T-helper 17 cell (primary cell): ENCODE measurements around the gene SPINT3. TPM values are rescaled to one million over a fixed set of nuclear protein-coding genes. Genes with fewer than 3 reads are reported as not detected.
A peak's percentile ranks its signal among the peaks of the same experiment; 100 is the strongest.
"Not testable (repeated sequence)": the region's sequence is repeated elsewhere in the genome, so short reads cannot be mapped to it uniquely, and the experiment has no call there.

ENCODE experiments used
- ATAC-seq: fragments of 150-1000 bp; cut with Tn5 transposase; 2 replicates; pipeline ENCODE4 v1.10.0; 2021; ENCODE audit warnings: mild to moderate bottlenecking, moderate library complexity
- DNase-seq, 3 donors: peaks; one replicate each; pipeline versions ENCODE4 v3.0.0 to v3.0.0-alpha.2; 2020 to 2021
- H3K9me3 ChIP-seq: one replicate; pipeline ENCODE4 v1.7.0; 2013; ENCODE audit warnings: low read length, mild to moderate bottlenecking; ENCODE audit not compliant: control insufficient read depth, poor library complexity, severe bottlenecking
- H3K27ac Mint-ChIP-seq: one replicate; pipeline ENCODE4 v1.8.0; 2022; ENCODE audit warnings: mild to moderate bottlenecking, moderate library complexity, mixed read lengths
- H3K27me3 Mint-ChIP-seq: one replicate; pipeline ENCODE4 v1.8.0; 2022; ENCODE audit warnings: mixed read lengths
- H3K36me3 Mint-ChIP-seq: one replicate; pipeline ENCODE4 v1.8.0; 2022; ENCODE audit warnings: low read depth, mixed read lengths
- H3K4me1 Mint-ChIP-seq: one replicate; pipeline ENCODE4 v1.8.0; 2022; ENCODE audit warnings: mild to moderate bottlenecking, mixed read lengths
- H3K4me3 Mint-ChIP-seq: one replicate; pipeline ENCODE4 v1.8.0; 2022; ENCODE audit warnings: mild to moderate bottlenecking, moderate library complexity, mixed read lengths
- total RNA-seq, 4 donors: library from RNA in 2 of 4; stranded (reverse) in 2 of 4; gene quantifications; one replicate each; pipeline ENCODE4 v1.2.3 and lab custom pipeline; 2022 to 2026

SPINT3 gene
- total RNA-seq, 2 donors from 2014 or later, result not detected

DNA sequence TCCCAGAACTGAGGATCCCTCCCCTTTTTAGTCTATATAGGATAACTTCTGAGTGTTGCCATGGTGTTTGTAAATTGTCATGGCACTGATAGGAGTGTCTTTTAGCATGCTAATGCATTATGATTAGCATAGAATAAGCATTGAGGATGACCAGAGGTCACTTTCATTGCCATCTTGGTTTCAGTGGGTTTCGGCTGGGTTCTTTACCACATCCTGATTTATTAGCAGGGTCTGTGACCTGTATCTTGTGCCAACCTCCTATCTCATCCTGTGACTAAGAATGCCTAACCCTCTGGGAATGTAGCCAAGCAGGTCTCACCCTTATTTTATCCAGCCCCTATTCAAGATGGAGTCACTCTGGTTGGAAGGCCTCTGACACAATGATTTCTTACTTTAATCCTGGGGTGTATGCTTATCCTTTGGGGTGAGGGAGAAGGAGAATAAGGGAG lies 26.3 kb downstream of the SPINT3 start:
- Mint-ChIP-seq H3K36me3 (peaks cover 9% of the 10 kb centered on the region), H3K27me3 (peaks cover 80% of the 10 kb centered on the region), H3K4me3 (no peak overlapping the region)

DNA sequence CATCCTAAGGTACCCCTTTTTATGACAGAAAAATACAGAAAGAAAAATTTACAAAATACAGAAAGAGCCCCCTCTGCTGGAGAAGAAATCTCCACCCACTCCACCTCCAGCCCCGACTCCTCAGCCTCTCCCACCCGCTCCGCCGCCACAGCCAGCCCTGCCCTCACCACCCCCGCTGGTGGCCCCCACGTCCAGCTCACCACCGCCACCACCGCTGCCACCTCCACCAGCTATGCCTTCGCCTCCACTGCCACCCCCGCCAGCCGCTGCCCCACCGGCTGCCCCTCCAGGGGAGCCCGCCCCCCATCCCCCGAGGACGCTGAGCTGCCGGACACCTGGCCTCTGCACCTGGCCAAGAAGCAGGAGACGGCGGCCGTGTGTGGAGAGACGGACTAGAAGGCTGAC lies 28.2 kb downstream of the SPINT3 start:
- peaks cover 79% of the 10 kb centered on the region for H3K27me3 Mint-ChIP-seq
- H3K27ac Mint-ChIP-seq, result no peak overlapping the region
- no peaks in the 10 kb centered on the region for H3K9me3 ChIP-seq
- ATAC-seq, result no peak
- DNase-seq, result no peak
- peaks cover 5% of the 10 kb centered on the region for H3K36me3 Mint-ChIP-seq
- H3K4me3 Mint-ChIP-seq, result no peak overlapping the region
- H3K4me1 Mint-ChIP-seq, result peaks cover 3% of the 10 kb centered on the region

More for the DNA sequence above, 26.3 kb downstream of the SPINT3 start:
- DNase-seq (no peak), ATAC-seq (no peak)
- Mint-ChIP-seq H3K27ac (no peak overlapping the region), H3K4me1 (peaks cover 2% of the 10 kb centered on the region)
- no peaks in the 10 kb centered on the region for H3K9me3 ChIP-seq

GRCh38 chr20:45485388-45485787 lies 30.0 kb downstream of the SPINT3 start:
- peaks cover 7% of the 10 kb centered on the region for H3K36me3 Mint-ChIP-seq
- H3K27me3 Mint-ChIP-seq, result peaks cover 82% of the 10 kb centered on the region
- H3K4me3 Mint-ChIP-seq, result no peak overlapping the region

DNA sequence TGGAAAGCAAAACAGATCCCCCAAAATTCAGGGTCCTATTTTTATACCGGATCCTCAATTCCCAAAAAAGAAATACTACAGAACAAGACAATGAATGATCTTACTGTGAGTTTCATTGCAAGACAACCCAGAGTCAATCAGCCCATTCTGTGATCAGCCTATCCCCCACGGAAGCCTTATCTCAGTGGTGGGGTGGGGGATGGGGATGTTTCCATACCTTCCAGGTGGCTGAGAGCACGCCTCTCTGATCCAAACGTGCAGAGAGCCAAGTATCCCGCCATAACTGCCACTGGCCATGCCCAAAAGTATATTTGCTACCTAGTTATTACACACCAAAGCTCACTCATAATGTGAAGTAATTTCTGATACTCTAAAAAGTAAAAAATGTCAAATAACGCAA lies 30.7 kb downstream of the SPINT3 start:
- Mint-ChIP-seq H3K36me3 (peaks cover 10% of the 10 kb centered on the region), H3K4me1 (peaks cover 6% of the 10 kb centered on the region), H3K27me3 (peaks cover 83% of the 10 kb centered on the region), H3K4me3 (no peak overlapping the region), H3K27ac (no peak overlapping the region)
- ATAC-seq (no peak), DNase-seq (no peak)
- H3K9me3 ChIP-seq, result no peaks in the 10 kb centered on the region

More at GRCh38 chr20:45485388-45485787, 30.0 kb downstream of the SPINT3 start:
- DNase-seq, result no peak
- peaks cover 6% of the 10 kb centered on the region for H3K4me1 Mint-ChIP-seq
- no peak overlapping the region for H3K27ac Mint-ChIP-seq
- no peak for ATAC-seq
- H3K9me3 ChIP-seq, result no peaks in the 10 kb centered on the region

DNA sequence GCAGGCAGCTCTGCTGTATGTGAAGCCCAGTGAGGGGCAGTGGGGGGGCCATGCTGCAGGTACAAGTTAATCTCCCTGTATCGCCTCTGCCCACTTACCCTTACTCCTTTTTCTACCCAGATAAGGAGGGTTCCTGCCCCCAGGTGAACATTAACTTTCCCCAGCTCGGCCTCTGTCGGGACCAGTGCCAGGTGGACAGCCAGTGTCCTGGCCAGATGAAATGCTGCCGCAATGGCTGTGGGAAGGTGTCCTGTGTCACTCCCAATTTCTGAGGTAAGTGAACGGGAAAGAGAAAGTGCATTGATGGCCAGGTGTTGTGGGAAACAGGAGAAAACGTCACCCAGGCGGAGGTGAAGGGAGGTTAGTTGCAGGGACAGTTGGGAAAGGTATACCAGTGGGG lies 35.6 kb downstream of the SPINT3 start:
- H3K27me3 Mint-ChIP-seq, result peaks cover 62% of the 10 kb centered on the region
- ATAC-seq (no peak), DNase-seq (no peak)

DNA sequence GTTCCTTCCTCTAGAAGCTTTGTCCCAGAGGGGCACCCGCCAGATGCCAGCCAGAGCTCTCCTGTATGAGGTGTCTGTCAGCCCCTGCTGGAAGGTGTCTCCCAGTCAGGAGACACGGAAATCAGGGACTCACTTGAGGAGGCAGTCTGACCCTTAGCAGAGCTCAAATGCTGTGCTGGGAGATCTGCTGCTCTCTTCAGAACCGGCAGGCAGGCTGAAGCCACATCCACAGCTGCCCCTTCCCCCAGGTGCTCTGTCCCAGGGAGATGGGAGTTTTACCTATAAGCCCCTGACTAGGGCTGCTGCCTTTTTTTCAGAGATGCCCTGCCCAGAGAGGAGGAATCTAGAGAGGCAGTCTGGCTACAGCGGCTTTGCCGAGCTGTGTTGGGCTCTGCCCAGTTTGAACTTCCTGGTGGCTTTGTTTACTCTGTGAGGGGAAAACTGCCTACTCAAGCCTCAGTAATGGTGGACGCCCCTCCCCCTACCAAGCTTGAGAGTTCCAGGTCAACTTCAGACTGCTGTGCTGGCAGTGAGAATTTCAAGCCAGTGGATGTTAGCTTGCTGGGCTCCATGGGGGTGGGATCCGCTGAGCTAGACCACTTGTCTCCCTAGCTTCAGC lies 37.8 kb downstream of the SPINT3 start:
- DNase-seq, H3K9me3 ChIP-seq, H3K4me1 Mint-ChIP-seq, H3K27ac Mint-ChIP-seq, ATAC-seq, H3K4me3 Mint-ChIP-seq: not testable (repeated sequence)
- H3K36me3 Mint-ChIP-seq, result peaks cover 10% of the 10 kb centered on the region
- peaks cover 45% of the 10 kb centered on the region for H3K27me3 Mint-ChIP-seq

More for the DNA sequence above, 35.6 kb downstream of the SPINT3 start:
- no peaks in the 10 kb centered on the region for H3K9me3 ChIP-seq
- no peak overlapping the region for H3K27ac Mint-ChIP-seq
- H3K4me1 Mint-ChIP-seq, result peaks cover 6% of the 10 kb centered on the region
- H3K36me3 Mint-ChIP-seq, result peaks cover 10% of the 10 kb centered on the region
- H3K4me3 Mint-ChIP-seq, result no peak overlapping the region

DNA sequence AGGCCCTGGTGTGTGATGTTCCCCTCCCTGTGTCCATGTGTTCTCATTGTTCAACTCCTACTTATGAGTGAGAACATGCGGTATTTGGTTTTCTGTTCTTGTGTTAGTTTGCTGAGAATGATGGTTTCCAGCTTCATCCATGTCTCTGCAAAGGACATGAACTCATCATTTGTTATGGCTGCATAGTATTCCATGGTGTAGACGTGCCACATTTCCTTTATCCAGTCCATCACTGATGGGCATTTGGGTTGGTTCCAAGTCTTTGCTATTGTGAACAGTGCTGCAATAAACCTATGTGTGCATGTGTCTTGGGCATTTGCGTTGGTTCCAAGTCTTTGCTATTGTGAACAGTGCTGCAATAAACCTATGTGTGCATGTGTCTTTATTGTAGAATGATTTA lies 43.1 kb downstream of the SPINT3 start:
- ATAC-seq, H3K9me3 ChIP-seq, DNase-seq, H3K27ac Mint-ChIP-seq, H3K36me3 Mint-ChIP-seq, H3K4me3 Mint-ChIP-seq: not testable (repeated sequence)
- H3K27me3 Mint-ChIP-seq, result peaks cover 22% of the 10 kb centered on the region
- peaks cover 14% of the 10 kb centered on the region for H3K4me1 Mint-ChIP-seq

GRCh38 chr20:45470937-45471336 lies 44.5 kb downstream of the SPINT3 start:
- Mint-ChIP-seq H3K4me1 (peaks cover 14% of the 10 kb centered on the region), H3K4me3 (peak overlapping the region; percentile 66), H3K27ac (no peak overlapping the region), H3K27me3 (peaks cover 22% of the 10 kb centered on the region), H3K36me3 (peaks cover 2% of the 10 kb centered on the region)
- DNase-seq, result no peak
- no peak for ATAC-seq
- no peaks in the 10 kb centered on the region for H3K9me3 ChIP-seq

GRCh38 chr20:45470262-45470931 lies 45.0 kb downstream of the SPINT3 start:
- no peak overlapping the region for H3K27ac Mint-ChIP-seq
- H3K36me3 Mint-ChIP-seq, result peaks cover 3% of the 10 kb centered on the region
- ATAC-seq, result peak; percentile 44
- H3K4me3 Mint-ChIP-seq, result peak overlapping the region; percentile 66
- no peaks in the 10 kb centered on the region for H3K9me3 ChIP-seq
- DNase-seq, result no peak
- peaks cover 14% of the 10 kb centered on the region for H3K4me1 Mint-ChIP-seq
- peaks cover 22% of the 10 kb centered on the region for H3K27me3 Mint-ChIP-seq

GRCh38 chr20:45469336-45470261 lies 45.8 kb downstream of the SPINT3 start, which contains the start of gene WFDC2:
Gene WFDC2, plus strand, starts transcription at chr20:45469753. Its CDS starts 29 bp downstream, at chr20:45469782.
- Mint-ChIP-seq H3K4me1 (peaks cover 14% of the 10 kb centered on the region), H3K4me3 (peak within 1 kb of the TSS; percentile 66), H3K27ac (no peak within 1 kb of the TSS), H3K27me3 (peaks cover 22% of the 10 kb centered on the region), H3K36me3 (peaks cover 4% of the 10 kb centered on the region)
- H3K9me3 ChIP-seq, result no peaks in the 10 kb centered on the region
- DNase-seq (no peak), ATAC-seq (no peak)

- Mint-ChIP-seq H3K36me3 (peaks cover 4% of the 10 kb centered on the region), H3K27ac (no peak overlapping the region), H3K4me3 (no peak overlapping the region), H3K4me1 (peaks cover 14% of the 10 kb centered on the region), H3K27me3 (peaks cover 22% of the 10 kb centered on the region)
- DNase-seq (no peak), ATAC-seq (no peak)
- H3K9me3 ChIP-seq, result no peaks in the 10 kb centered on the region
Observed at GRCh38 chr20:45467861-45468260, 47.6 kb downstream of the SPINT3 start.

- peaks cover 22% of the 10 kb centered on the region for H3K27me3 Mint-ChIP-seq
Observed at GRCh38 chr20:45467172-45467571, 48.2 kb downstream of the SPINT3 start.

More at GRCh38 chr20:45467172-45467571, 48.2 kb downstream of the SPINT3 start:
- DNase-seq (no peak), ATAC-seq (no peak)
- H3K9me3 ChIP-seq, result no peaks in the 10 kb centered on the region
- no peak overlapping the region for H3K4me3 Mint-ChIP-seq
- peaks cover 14% of the 10 kb centered on the region for H3K4me1 Mint-ChIP-seq
- no peak overlapping the region for H3K27ac Mint-ChIP-seq
- H3K36me3 Mint-ChIP-seq, result peaks cover 4% of the 10 kb centered on the region
